Testis (tissue), 3 donors: ENCODE measurements around the gene EPHB1. TPM values are rescaled to one million over a fixed set of nuclear protein-coding genes. Genes with fewer than 3 reads are reported as not detected.

Experiments used
- DNase-seq: peaks from one replicate; pipeline ENCODE4 v3.0.0-alpha.2; 2019
- H3K27ac ChIP-seq, 2 donors: fragments of 200-600 bp; sonication (generic); one replicate each; pipeline ENCODE4 v1.5.1; 2019
- H3K27me3 ChIP-seq: fragments of 200-600 bp; sonication (generic); one replicate; pipeline ENCODE4 v1.5.1; 2019
- H3K36me3 ChIP-seq: fragments of 200-600 bp; sonication (generic); one replicate; pipeline ENCODE4 v1.5.1; 2017; ENCODE audit warnings: low read depth; ENCODE audit errors: missing control alignments
- H3K4me1 ChIP-seq: fragments of 200-600 bp; sonication (generic); one replicate; pipeline ENCODE4 v1.5.1; 2019
- H3K4me3 ChIP-seq, 2 donors: fragments of 200-600 bp; sonication (generic); one replicate each; pipeline ENCODE4 v1.5.1; 2017 to 2019
- H3K9me3 ChIP-seq: fragments of 200-600 bp; sonication (generic); one replicate; pipeline ENCODE4 v1.5.1; 2017
- CTCF ChIP-seq, 3 experiments: fragments of 450-650 bp in 2 of 3; fragments of 200-600 bp in 1 of 3; sonication (generic) in 1 of 3; IDR thresholded peaks; one replicate each; pipeline ENCODE4 v1.5.1; 2016 to 2019; ENCODE audit warnings: antibody characterized with exemption in 3 of 3, mild to moderate bottlenecking in 2 of 3, moderate library complexity in 1 of 3
- POLR2A ChIP-seq: fragments of 450-650 bp; IDR thresholded peaks from one replicate; pipeline ENCODE4 v1.6.1; 2017; ENCODE audit warnings: antibody characterized with exemption, mild to moderate bottlenecking, moderate library complexity
- WGBS, 2 donors: methylation state at CpG; one replicate each; pipeline ENCODE4 v1.1.5; 2018; 5-methylcytosine and 5-hydroxymethylcytosine counted together
- intact Hi-C: fragments of 100-400 bp; cut with DNase I; formaldehyde crosslinking; loops from one replicate; pipeline ENCODE4 v1.15.1; 2023; ENCODE audit warnings: low total_unique reads
- polyA plus RNA-seq: library from polyadenylated mRNA; stranded (reverse); fragments of 350-450 nt; fragmentation: Illumina TruSeq; extraction: RNeasy Lipid Tissue Mini Kit (QIAGEN cat#74804); gene quantifications from one replicate; pipeline ENCODE4 v1.2.3, GENCODE V29; 2014; ENCODE audit warnings: low read depth, low replicate concordance; ENCODE audit not compliant: insufficient read depth
- total RNA-seq, 2 donors: library from RNA; depleted of rRNA; stranded (reverse); fragments of >200 nt; gene quantifications; one replicate each; pipeline ENCODE4 v1.2.3, GENCODE V29; 2016

The EPHB1 gene
- total and polyA plus RNA-seq, 3 donors from 2014 or later: 20.8 to 37.1 (median 31.3) TPM

- intact Hi-C loops: no loop called here
- no peak for DNase-seq
- Histone ChIP-seq H3K4me3 (no peak overlapping the region), H3K27ac (no peak overlapping the region), H3K27me3 (no peaks in the 10 kb centered on the region), H3K4me1 (no peaks in the 10 kb centered on the region), H3K9me3 (no peaks in the 10 kb centered on the region), H3K36me3 (no peaks in the 10 kb centered on the region)
- 64 to 92% methylated on average over 5 of the region's 5 CpGs for WGBS, 2 donors
- TF ChIP-seq POLR2A: no peak
- TF ChIP-seq CTCF (IDR thresholded peaks at IDR 0.05): no peak
Observed at GRCh38 chr3:134833453-134834163, 38.5 kb downstream of the EPHB1 start.

GRCh38 chr3:134836921-134837320 is 41.9 kb downstream of the EPHB1 start:
- TF ChIP-seq POLR2A: no peak
- no peak for TF ChIP-seq CTCF (IDR thresholded peaks at IDR 0.05)
- WGBS, 2 donors: 88 to 90% methylated on average over 3 of the region's 3 CpGs

GRCh38 chr3:134838599-134838998 is 43.5 kb downstream of the EPHB1 start:
- no peaks in the 10 kb centered on the region for H3K36me3 ChIP-seq
- H3K27me3 ChIP-seq: no peaks in the 10 kb centered on the region
- DNase-seq: no peak
- intact Hi-C loops: no loop called here
- H3K9me3 ChIP-seq: no peaks in the 10 kb centered on the region
- H3K27ac ChIP-seq: no peak overlapping the region
- no peaks in the 10 kb centered on the region for H3K4me1 ChIP-seq
- 75 to 79% methylated on average over 2 of the region's 2 CpGs for WGBS, 2 donors
- no peak overlapping the region for H3K4me3 ChIP-seq
- TF ChIP-seq CTCF (IDR thresholded peaks at IDR 0.05): peak; percentile 18 to 46 (median 20)
- TF ChIP-seq POLR2A: no peak

More at GRCh38 chr3:134836921-134837320, 41.9 kb downstream of the EPHB1 start:
- H3K9me3 ChIP-seq: no peaks in the 10 kb centered on the region
- no peak overlapping the region for H3K4me3 ChIP-seq
- intact Hi-C loops: no loop called here
- no peak overlapping the region for H3K27ac ChIP-seq
- DNase-seq: no peak
- H3K4me1 ChIP-seq: no peaks in the 10 kb centered on the region
- H3K27me3 ChIP-seq: no peaks in the 10 kb centered on the region
- H3K36me3 ChIP-seq: no peaks in the 10 kb centered on the region

- H3K4me3 ChIP-seq: no peak overlapping the region
- TF ChIP-seq CTCF (IDR thresholded peaks at IDR 0.05) (no peak), POLR2A (no peak)
- H3K9me3 ChIP-seq: no peaks in the 10 kb centered on the region
- no peaks in the 10 kb centered on the region for H3K36me3 ChIP-seq
- no peaks in the 10 kb centered on the region for H3K4me1 ChIP-seq
- H3K27ac ChIP-seq: no peak overlapping the region
- intact Hi-C loops: no loop called here
- 81 to 100% methylated on average over 3 of the region's 3 CpGs for WGBS, 2 donors
- H3K27me3 ChIP-seq: no peaks in the 10 kb centered on the region
- no peak for DNase-seq
Observed at GRCh38 chr3:134839422-134839821, 44.4 kb downstream of the EPHB1 start.

- Histone ChIP-seq H3K27me3 (no peaks in the 10 kb centered on the region), H3K9me3 (no peaks in the 10 kb centered on the region), H3K27ac (no peak overlapping the region), H3K4me1 (no peaks in the 10 kb centered on the region), H3K4me3 (no peak overlapping the region), H3K36me3 (no peaks in the 10 kb centered on the region)
- 64 to 68% methylated on average over 1 of the region's 1 CpG for WGBS, 2 donors
- TF ChIP-seq POLR2A: no peak
- intact Hi-C loops: no loop called here
- DNase-seq: no peak
Observed at GRCh38 chr3:134839990-134840389, 44.9 kb downstream of the EPHB1 start.
